Midbrain (tissue), 1 donor: ENCODE results near the gene ADGRG1.
"Not testable (repeated sequence)": the region's sequence is repeated elsewhere in the genome, so short reads cannot be mapped to it uniquely, and the experiment has no call there.

Source experiments
- DNase-seq: peaks from one replicate; lab custom pipeline; 2025; lab: John Stamatoyannopoulos, UW

The ADGRG1 gene

GRCh38 chr16:57628008-57628781, at the start of gene ADGRG1:
Gene ADGRG1, plus strand, starts transcription at chr16:57628630. Its CDS starts 21,658 bp downstream, at chr16:57650288.
- peak; percentile 77 for DNase-seq

GRCh38 chr16:57579361-57579665, 49.1 kb upstream of the ADGRG1 start:
- no peak for DNase-seq

GRCh38 chr16:57585051-57585687, 43.3 kb upstream of the ADGRG1 start:
- DNase-seq, result no peak

- no peak for DNase-seq
These were observed 39.6 kb upstream of the ADGRG1 start for GRCh38 chr16:57588831-57589230.

GRCh38 chr16:57589374-57589773, 39.1 kb upstream of the ADGRG1 start:
- DNase-seq, result no peak

- DNase-seq, result no peak
These were observed 37.8 kb upstream of the ADGRG1 start for GRCh38 chr16:57590654-57591085.

- peak; percentile 67 for DNase-seq
These were observed 37.2 kb upstream of the ADGRG1 start for GRCh38 chr16:57591086-57591869.

GRCh38 chr16:57591870-57592485, 36.5 kb upstream of the ADGRG1 start:
- DNase-seq, result no peak

GRCh38 chr16:57592591-57593003, 35.8 kb upstream of the ADGRG1 start:
- no peak for DNase-seq

- DNase-seq, result no peak
These were observed 35.4 kb upstream of the ADGRG1 start for GRCh38 chr16:57593021-57593420.

- no peak for DNase-seq
These were observed 34.4 kb upstream of the ADGRG1 start for GRCh38 chr16:57593990-57594389.

- no peak for DNase-seq
These were observed 33.8 kb upstream of the ADGRG1 start for GRCh38 chr16:57594531-57595031.

GRCh38 chr16:57596234-57596633, 32.2 kb upstream of the ADGRG1 start:
- not testable (repeated sequence) for DNase-seq

GRCh38 chr16:57598437-57598836, 30.0 kb upstream of the ADGRG1 start:
- no peak for DNase-seq

- DNase-seq, result peak; percentile 24
These were observed 28.2 kb upstream of the ADGRG1 start for GRCh38 chr16:57600048-57600835.

- DNase-seq, result no peak
These were observed 27.4 kb upstream of the ADGRG1 start for GRCh38 chr16:57600952-57601580.

GRCh38 chr16:57601801-57602478, 26.5 kb upstream of the ADGRG1 start:
- DNase-seq, result no peak

GRCh38 chr16:57603115-57604024, 25.1 kb upstream of the ADGRG1 start:
- no peak for DNase-seq

GRCh38 chr16:57604177-57604576, 24.3 kb upstream of the ADGRG1 start:
- no peak for DNase-seq
